GM19035 (cell line): ENCODE measurements around the gene GAS7.

Source experiments
- ATAC-seq: cut with Tn5 transposase; IDR thresholded peaks from one replicate; pipeline ENCODE4 v1.9.1; 2021; ENCODE audit not compliant: unreplicated experiment

Gene GAS7

GRCh38 chr17:9956474-9957131, 241.8 kb downstream of the GAS7 start:
- ATAC-seq = no peak

DNA sequence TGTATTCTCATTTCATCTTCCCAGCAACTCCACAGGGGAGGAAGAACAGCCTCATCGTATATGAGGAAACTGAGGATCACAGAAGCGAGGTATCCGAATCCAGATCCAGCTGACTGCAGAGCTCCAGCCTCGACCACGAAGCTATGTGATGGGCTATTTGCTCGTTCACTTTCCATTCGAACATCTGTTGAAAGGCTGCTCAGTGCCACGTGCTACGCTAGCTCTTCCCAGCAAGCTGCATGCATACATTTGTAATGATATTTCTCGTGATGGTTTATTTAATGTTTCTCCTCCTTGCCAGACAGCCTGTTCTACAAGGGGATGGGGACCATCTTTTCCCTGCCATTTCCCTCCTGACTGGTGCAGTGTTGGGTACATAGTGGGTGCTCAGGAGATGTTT, 244.9 kb downstream of the GAS7 start:
- no peak for ATAC-seq

DNA sequence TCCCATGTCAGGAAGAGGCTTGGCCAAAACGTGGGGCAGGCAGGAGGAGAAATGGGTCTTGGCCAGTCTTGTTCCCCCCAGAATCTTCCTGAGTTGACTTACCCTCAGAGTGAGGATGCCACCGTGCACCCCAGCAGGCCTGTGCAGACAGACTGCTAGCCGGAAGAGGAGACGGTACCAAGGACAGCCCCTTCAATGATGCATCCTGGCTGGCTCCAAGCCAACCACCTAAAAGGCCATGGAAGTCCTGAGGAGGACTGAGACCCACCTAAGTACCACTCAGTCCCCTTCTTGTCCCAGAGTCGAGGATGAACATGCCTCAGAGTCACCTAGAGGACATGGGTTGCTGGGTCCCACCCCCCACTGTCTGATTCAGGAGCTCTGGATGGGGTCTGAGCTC, 246.6 kb downstream of the GAS7 start:
- no peak for ATAC-seq

DNA sequence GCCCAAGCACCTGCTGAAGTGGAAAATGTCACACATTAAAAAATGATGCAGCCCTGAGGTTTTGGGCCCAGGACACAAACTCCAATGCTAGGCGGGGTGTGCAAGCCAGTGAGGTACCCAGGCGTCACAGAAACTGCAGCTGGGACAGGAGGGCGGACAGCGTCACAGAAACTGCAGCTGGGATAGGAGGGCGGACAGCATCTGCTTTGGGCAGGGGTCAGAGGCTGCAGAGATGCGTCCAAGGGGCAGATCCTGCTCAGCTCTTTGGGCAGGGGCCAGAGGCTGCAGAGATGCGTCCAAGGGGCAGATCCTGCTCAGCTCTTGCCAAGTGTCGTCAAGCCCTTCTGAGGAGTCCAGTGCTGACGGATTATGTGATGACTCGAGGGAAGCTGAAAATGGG, 249.5 kb downstream of the GAS7 start:
- no peak for ATAC-seq

GRCh38 chr17:9944704-9945103, 253.7 kb downstream of the GAS7 start:
- ATAC-seq = no peak

DNA sequence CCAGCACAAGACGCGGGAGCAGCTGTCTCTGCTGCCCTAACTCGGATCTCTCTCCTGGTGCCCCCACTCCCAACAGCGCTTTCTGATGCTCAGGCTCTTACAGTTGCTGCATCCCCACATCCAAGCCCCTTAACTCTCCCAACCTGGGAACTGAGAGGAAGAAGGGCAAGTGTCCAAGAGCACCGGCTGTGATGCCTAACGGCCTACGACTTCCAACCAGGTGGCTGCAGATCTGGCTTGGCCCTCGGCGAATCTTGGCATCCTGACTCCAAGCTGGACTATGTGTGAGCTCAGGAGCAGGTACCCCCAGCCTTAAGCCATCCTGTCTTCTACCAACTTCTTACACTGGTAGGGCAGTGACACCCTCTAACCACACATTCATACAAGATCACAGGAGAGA, 255.1 kb downstream of the GAS7 start:
- no peak for ATAC-seq

DNA sequence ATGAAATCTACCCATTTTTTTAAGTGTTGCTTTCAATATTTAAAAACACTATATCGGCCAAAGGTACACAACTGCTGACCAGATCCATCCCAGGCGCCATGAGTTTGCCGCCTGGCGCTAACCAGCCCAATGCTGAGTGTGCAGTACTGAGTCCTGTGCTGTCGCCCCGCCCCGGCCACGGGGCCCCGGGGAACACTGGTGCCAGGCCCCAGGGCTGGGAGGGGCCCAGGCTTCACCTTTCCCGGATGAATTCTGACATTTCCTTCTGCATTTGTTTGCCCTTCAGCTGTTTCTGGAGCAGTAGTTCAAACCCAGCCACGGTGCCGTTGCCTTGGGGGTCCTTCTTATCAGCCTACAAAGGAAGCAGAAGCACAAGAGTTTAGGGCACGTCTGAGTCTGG, 255.5 kb downstream of the GAS7 start:
- ATAC-seq = no peak

GRCh38 chr17:9941305-9941704, 257.1 kb downstream of the GAS7 start:
- ATAC-seq = no peak

- no peak for ATAC-seq
Observed at GRCh38 chr17:9940841-9941240, 257.6 kb downstream of the GAS7 start.

DNA sequence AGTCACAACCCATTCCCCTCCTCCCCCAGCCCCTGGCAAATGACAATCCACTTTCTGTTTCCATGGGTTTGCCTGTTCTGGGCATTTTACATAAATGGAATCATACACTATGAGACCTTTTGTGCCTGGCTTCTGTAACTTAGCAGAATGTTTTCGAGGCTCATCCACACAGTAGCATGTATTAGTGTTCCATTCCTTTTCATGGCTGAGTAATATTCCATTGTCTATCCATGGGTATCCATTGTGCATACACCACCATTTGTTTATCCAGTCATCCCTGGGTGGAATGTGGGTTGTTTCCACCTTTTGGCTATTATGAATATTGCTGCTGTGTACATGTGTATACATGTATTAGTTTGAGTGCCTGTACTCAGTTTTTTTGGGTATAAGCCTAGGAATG, 259.6 kb downstream of the GAS7 start:
- ATAC-seq = no peak

GRCh38 chr17:9937901-9938300, 260.5 kb downstream of the GAS7 start:
- ATAC-seq = no peak

DNA sequence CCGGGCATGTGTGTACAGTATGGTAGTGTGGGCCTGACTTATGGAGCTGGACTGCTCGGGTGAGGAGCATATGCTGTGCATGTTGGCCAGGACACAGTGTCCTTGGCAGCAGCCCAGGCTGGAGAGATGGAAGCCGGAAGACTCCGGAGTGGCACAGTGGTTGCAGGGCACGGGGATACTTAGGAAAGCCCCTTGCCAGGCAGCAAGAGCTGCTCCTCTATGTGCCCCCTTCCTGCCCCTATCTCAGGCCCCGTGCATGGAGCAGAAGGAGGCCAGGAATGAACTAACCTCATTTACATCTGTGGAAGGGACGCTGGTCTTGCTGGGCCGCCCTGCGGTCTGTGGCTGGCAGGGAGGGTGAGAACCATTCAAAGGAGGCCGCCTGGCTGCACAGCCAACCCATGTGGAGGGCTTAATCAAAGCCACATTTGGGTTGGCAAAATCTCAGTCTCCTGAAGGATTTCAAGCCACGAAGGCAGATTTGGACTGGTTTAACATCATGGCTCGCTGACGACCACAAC, 261.1 kb downstream of the GAS7 start:
- no peak for ATAC-seq

DNA sequence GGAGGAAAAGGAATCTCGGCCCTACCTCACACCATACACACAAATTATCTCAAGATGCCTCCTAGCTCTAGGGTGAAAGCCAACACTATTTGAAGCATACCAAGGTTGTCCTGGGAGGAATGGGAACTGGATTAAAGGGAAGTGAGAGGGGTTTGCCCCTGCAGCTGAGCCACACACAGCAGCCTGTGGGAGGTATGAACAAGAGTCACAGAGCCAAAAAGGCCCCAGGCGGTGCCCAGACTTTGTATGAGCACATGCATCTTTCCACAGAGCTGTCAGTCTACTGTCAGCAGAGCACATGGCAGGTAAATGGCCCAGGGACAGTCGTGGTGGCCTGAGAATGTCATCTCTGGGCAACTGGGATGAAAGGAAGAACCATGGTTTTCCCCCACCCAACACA, 262.3 kb downstream of the GAS7 start:
- no peak for ATAC-seq

- ATAC-seq = no peak
Observed at GRCh38 chr17:9935408-9935807, 263.0 kb downstream of the GAS7 start.

GRCh38 chr17:9934331-9934730, 264.1 kb downstream of the GAS7 start:
- ATAC-seq = no peak

- no peak for ATAC-seq
Observed at GRCh38 chr17:9932491-9932890, 265.9 kb downstream of the GAS7 start.

DNA sequence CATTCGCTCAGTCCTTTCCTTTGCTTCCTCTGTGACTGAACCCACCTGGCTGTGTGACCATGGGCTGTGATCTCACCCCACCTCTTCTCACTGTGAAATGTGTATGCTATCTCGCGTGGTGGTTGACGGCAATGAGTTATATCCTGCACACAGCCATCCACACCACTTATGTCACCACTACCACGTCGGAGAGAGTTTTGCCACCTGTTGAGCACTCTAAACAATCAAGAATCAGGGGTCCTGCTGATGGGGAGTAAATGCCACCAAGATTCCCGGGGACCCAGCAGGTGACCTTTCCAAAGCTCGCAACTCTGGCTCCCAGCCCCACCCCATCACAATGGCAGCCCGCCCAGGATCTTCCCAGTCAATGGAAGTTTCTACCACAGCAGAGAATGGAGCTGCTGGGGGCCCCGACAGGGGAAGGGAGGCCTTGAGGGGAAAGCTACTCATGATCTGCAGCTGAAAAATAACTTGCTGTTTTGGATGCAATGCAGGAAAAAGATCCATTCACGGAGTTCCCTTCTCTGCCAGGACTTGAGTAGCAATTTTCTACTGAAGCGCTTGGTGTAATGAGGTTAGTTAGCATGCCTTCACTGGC, 267.2 kb downstream of the GAS7 start:
- no peak for ATAC-seq

DNA sequence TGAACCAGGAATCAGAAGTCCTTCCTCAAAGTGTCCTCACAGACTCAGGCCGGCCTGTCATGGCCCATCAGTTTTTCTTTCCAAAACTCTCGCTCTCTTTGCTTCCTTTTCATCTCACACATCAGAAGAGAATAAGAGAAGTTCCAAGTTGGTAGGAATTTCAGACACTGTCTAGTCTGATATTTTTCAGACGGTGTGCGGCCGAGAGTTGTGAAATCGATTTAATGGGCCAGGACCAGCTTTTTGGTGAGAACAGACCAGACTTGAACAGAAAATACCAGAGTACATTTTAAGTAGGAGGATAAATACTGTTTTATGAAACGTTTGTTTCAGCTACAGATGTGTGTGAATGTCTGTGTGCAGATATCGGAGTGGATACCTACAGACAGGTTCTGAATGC, 268.5 kb downstream of the GAS7 start:
- no peak for ATAC-seq

- no peak for ATAC-seq
Observed at GRCh38 chr17:9928601-9929333, 269.6 kb downstream of the GAS7 start.

GRCh38 chr17:9926150-9926804, 272.1 kb downstream of the GAS7 start:
- no peak for ATAC-seq

GRCh38 chr17:9925457-9925856, 272.9 kb downstream of the GAS7 start:
- ATAC-seq = no peak

DNA sequence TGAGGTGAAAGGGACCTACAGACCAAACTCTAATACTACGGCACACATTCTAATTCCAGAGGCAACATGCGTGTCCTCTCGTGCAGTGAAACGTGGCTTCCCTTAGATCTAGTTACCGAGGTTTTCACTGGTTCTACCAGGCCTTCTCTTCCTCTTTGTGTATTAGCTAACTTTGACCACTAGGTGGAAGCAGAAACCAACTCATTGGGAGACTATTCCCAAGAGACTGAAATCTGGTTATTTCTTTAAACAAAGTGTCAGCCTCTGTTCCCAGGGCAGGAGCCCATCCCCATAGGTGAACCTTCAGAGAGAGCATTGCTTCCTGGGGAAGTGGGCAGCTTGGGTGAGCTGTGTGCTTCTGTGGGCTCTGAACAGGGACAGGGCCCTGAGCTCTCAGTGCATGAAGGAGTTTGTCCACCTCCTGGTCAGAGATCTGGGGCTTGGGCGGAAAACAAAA, 273.6 kb downstream of the GAS7 start:
- no peak for ATAC-seq
